ENCODE data around the gene AGTRAP. TPM values are rescaled to one million over a fixed set of nuclear protein-coding genes. Genes with fewer than 3 reads are reported as not detected.

AGTRAP gene
- total and polyA plus RNA-seq, 9 of the 15 experiments (the other 6 are each of a cell fraction or from before 2014, with no cell fraction given) = 26.8 to 105 (median 57.5) TPM

DNA sequence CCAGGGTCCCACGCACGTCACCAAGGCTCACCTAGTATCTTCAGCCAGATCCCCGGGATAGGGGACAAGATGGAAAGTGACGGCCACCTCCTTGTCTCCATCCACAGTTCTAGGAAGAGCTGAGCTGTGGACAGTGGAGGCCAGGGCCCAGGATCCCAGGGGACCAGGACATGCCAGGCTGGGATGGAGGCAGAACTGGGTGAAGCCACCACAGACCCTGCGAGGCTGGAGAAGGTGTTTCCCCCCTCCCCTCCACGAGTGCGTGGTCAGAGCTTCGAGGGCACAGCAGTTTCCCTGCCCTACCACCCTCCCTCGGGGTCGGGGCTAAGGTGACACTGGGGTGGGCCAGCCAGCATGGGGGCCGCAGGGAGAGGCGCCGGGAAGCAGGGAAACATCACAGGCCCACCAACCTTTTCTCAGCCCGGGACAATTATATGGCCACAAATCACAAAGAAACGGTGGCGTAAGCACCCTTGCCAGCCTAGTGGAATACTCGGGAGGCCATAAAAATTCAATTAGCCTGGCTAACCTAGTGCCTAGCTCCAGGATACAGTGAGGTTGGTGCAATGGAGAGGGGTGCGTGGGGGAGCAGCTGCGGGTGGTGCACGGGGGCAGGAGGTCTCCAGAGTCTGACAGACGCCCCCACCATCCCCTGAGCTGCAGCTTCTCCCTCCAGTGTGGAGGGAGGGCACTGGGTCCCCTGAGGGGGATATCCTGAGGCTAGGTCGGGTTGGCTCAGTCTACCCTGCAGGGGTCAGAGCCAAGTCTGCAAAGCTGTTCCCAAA lies 31.1 kb upstream of the AGTRAP start (continued):
- TF ChIP-seq ZNF184 (CRISPR knock-in tag; IDR thresholded peaks at IDR 0.05) = no peak
- no peak for TF ChIP-seq ILK (tag; IDR thresholded peaks at IDR 0.05; ENCODE audit: borderline replicate concordance, low read depth)
- TF ChIP-seq PCBP1 (IDR thresholded peaks at IDR 0.05; ENCODE audit: low read depth, low read length, poor library complexity, severe bottlenecking) = no peak

DNA sequence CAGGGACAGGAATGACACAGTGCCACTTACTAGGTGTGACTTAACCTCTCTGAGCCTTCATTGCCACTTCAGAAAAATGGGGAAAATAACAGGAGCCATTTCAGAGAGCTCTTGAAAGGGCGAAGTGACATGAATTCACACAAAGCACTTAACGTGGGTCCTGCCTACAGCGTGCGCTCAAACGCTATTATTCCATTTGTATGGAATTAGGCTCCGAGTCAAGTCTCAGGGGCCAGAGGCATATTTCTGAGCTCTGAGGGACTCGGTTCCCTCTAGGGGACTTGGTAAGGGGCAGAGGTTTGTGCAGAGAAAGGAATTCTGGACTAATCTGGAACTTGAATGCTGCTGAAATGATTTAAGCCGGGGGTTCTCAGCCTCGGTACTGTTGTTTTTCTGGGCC lies 30.3 kb upstream of the AGTRAP start:
- ChIA-PET POLR2A (interaction anchor here (0.6 to 2.3 kb wide), 9 partner anchors 9 to 276 kb away, joined by 3 to 7 read pairs (median 4); no protein-coding TSS in a partner anchor), CTCF (ENCODE audit: low intra/inter-chr PET ratio) (no interaction called here)
- WGBS (ENCODE audit: insufficient coverage, low coverage, missing lambda C conversion rate) = 49% methylated on average over 9 of the region's 9 CpGs
- H3K4me1 ChIP-seq (replicated peaks in 1 of 2; ENCODE audit: control insufficient read depth in 2 of 2, insufficient read depth in 2 of 2, low read length in 2 of 2) = peaks cover 19 to 59% of the 10 kb centered on the region in 2 experiments
- no peak overlapping the region for H3K4me3 ChIP-seq
- ATAC-seq (no peak), DNase-seq (ENCODE audit: extremely low read depth in 1 of 4, low spot score in 3 of 4) (no peak), FAIRE-seq (no peak)
- H3K27ac ChIP-seq (ENCODE audit: extremely low read depth, low read depth, low read length) = no peak overlapping the region
- no peak overlapping the region for H3K4me2 ChIP-seq (ENCODE audit: insufficient read depth, low read length)
- no peaks in the 10 kb centered on the region for H4K20me1 ChIP-seq (replicated peaks; ENCODE audit: control insufficient read depth, insufficient read depth, low read length)
- no peaks in the 10 kb centered on the region for H3K9me1 ChIP-seq (ENCODE audit: control insufficient read depth, insufficient read depth, low read length)
- BruUV-seq (replicated peaks) = no TSS peak
- H3K79me2 ChIP-seq (ENCODE audit: control insufficient read depth, insufficient read depth, low read length) = no peaks in the 10 kb centered on the region
- no peak overlapping the region for H2AFZ ChIP-seq (ENCODE audit: low read depth, low read length)
- H3K27me3 ChIP-seq (ENCODE audit: control insufficient read depth in 2 of 2, insufficient read depth in 2 of 2, low read length in 2 of 2) = peaks cover 2 to 16% of the 10 kb centered on the region in 2 experiments; a peak in 3 of 5 replicates
- in situ Hi-C loops (cut with MboI) (no loop called here), intact Hi-C loops (cut with micrococcal nuclease) (loop anchor here (5.0 kb wide), 1 partner anchor 33 kb away; no protein-coding TSS in a partner anchor)
- TF ChIP-seq RB1 (IDR thresholded peaks at IDR 0.05; ENCODE audit: low read depth) (no peak), ASH1L (IDR thresholded peaks at IDR 0.05; ENCODE audit: borderline replicate concordance, low read depth, partially characterized antibody) (no peak), CHD1 (IDR thresholded peaks at IDR 0.05; ENCODE audit: low read length) (no peak), FOXJ2 (tag; IDR thresholded peaks at IDR 0.05) (no peak), KAT7 (CRISPR knock-in tag; IDR thresholded peaks at IDR 0.05; ENCODE audit: borderline replicate concordance) (no peak), KDM4B (IDR thresholded peaks at IDR 0.05; ENCODE audit: borderline replicate concordance in 2 of 2, low read depth in 1 of 2) (no peak), RHOXF2B (CRISPR knock-in tag; conservative IDR thresholded peaks at IDR 0.05) (no peak), THAP7 (CRISPR knock-in tag; IDR thresholded peaks at IDR 0.05) (no peak), POLR2G (IDR thresholded peaks at IDR 0.05; ENCODE audit: low read depth, low read length) (no peak), HSF4 (CRISPR knock-in tag; IDR thresholded peaks at IDR 0.05; ENCODE audit: borderline replicate concordance) (no peak), ZNF347 (CRISPR knock-in tag; IDR thresholded peaks at IDR 0.05; ENCODE audit: low read depth) (no peak), POU5F1 (IDR thresholded peaks at IDR 0.05; ENCODE audit: borderline replicate concordance, low read depth, low read length, partially characterized antibody) (no peak)
- TF ChIP-seq, protein P1, sequence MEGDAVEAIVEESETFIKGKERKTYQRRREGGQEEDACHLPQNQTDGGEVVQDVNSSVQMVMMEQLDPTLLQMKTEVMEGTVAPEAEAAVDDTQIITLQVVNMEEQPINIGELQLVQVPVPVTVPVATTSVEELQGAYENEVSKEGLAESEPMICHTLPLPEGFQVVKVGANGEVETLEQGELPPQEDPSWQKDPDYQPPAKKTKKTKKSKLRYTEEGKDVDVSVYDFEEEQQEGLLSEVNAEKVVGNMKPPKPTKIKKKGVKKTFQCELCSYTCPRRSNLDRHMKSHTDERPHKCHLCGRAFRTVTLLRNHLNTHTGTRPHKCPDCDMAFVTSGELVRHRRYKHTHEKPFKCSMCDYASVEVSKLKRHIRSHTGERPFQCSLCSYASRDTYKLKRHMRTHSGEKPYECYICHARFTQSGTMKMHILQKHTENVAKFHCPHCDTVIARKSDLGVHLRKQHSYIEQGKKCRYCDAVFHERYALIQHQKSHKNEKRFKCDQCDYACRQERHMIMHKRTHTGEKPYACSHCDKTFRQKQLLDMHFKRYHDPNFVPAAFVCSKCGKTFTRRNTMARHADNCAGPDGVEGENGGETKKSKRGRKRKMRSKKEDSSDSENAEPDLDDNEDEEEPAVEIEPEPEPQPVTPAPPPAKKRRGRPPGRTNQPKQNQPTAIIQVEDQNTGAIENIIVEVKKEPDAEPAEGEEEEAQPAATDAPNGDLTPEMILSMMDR (IDR thresholded peaks at IDR 0.05 in 2 of 3, conservative IDR thresholded peaks at IDR 0.05 in 1 of 3; ENCODE audit: insufficient read depth in 2 of 3, low read depth in 1 of 3, low read length in 3 of 3) = no peak
- no peak overlapping the region for H3K9ac ChIP-seq (ENCODE audit: insufficient read depth in 1 of 2, low read depth in 2 of 2, low read length in 2 of 2)
- H3K36me3 ChIP-seq (ENCODE audit: control insufficient read depth, insufficient read depth, low read length) = no peaks in the 10 kb centered on the region
- no peaks in the 10 kb centered on the region for H3K9me3 ChIP-seq (replicated peaks; ENCODE audit: control insufficient read depth, insufficient read depth, low read depth, low read length)
